ENCODE results near the gene PACRG.

Gene PACRG

DNA sequence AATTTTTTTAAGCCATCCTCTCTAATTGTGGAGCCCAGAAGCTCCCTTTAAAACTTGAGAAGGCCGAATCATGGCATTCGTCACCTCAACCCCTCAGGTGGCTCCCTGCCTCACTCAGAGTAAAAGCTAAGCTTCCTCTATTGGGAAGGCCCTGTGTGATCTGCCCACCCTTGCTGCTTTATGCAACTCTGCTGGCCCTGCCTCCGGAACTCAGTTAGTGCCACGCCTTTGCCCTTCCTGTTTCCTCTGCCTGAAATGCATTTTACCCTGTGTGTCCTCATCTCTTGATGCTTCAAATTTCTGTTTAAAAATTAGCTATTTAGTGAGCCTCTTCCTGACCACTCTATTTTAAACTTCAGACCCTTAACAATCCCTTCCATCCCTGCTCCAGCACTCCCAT, 5.7 kb downstream of the PACRG start:
- TF ChIP-seq TAF1 (IDR thresholded peaks at IDR 0.05; ENCODE audit: borderline replicate concordance, low read depth, low read length) (no peak), POLR2AphosphoS5 (IDR thresholded peaks at IDR 0.05; ENCODE audit: low read depth, low read length) (no peak), POLR2A (IDR thresholded peaks at IDR 0.05; ENCODE audit: low read depth, low read length) (no peak)
- DNase-seq (ENCODE audit: insufficient read length), result no peak
- no peak for FAIRE-seq

DNA sequence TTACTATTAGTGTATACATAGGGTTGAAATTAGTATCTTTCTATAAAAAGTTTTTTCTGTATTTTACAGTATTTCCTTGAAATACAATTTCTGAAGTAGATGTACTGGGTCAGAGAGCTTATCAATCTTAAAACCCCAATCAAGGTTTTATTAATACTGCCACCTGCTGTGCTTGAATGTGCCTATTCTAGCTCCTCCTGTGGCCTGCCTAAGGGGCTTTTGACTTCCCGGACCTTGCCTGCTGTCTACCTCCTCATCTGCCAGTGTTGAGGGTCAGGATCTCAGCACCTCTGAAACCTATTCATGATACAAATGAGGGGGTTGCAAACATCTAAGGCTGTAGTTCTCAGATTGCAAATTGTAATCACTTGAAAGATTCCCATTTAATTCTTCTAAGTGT, 9.2 kb downstream of the PACRG start:
- DNase-seq (ENCODE audit: insufficient read length) (no peak), FAIRE-seq (no peak)
- TF ChIP-seq POLR2AphosphoS5 (IDR thresholded peaks at IDR 0.05; ENCODE audit: low read depth, low read length), result no peak
- no peak for TF ChIP-seq TAF1 (IDR thresholded peaks at IDR 0.05; ENCODE audit: borderline replicate concordance, low read depth, low read length)
- no peak for TF ChIP-seq POLR2A (IDR thresholded peaks at IDR 0.05; ENCODE audit: low read depth, low read length)

DNA sequence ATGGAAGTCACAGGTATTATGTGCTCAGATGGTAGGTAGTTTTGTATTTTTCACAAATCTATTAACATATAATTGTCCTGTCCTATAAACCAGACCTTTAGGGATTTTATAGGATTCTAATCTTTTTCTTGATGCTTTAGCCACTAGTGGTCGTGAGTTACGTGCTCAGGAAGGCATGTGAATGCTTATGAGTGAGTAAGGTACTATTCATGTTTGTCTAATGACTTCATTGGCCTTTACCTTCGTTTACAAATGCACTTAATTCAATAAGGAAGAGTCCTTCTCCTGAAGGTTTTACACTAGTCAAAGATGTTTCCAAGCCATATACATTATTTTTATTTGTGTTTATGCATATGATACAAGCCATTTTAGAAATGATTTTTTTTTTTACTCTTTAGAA, 23.0 kb downstream of the PACRG start:
- DNase-seq (ENCODE audit: insufficient read length) (no peak), FAIRE-seq (no peak)
- TF ChIP-seq TAF1 (IDR thresholded peaks at IDR 0.05; ENCODE audit: borderline replicate concordance, low read depth, low read length), result no peak
- no peak for TF ChIP-seq POLR2A (IDR thresholded peaks at IDR 0.05; ENCODE audit: low read depth, low read length)
- TF ChIP-seq POLR2AphosphoS5 (IDR thresholded peaks at IDR 0.05; ENCODE audit: low read depth, low read length), result no peak

DNA sequence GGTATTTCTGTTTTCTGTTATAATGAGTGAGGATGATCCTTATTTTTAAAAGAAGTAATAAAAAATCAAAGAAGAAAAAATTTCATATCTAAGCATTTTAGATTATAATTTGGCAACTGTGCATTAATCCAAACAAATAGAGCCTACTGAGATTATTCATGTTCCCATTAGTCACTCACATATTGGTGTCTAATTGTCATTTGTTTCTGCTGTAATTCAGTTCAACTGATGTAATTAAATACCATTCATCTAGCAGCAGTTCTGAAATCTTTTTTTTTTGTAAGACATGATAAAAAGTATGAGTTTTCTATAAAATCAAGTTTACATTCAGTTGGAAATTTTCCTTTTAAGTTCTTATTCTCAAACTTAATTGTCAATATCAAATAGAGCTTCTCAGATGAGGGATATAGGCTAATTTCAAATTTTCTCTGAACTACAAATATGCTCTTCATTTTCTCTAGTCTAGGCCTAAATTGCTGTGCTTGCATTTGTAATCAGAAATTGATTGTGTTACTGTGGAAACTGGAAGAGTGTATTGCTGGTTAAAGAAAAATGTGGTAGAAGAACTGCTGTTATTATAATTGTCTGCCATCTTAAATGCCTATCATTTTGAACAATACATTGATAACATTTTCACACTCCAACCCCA, 23.6 kb downstream of the PACRG start:
- FAIRE-seq, result no peak
- no peak for DNase-seq (ENCODE audit: insufficient read length)
- no peak for TF ChIP-seq POLR2AphosphoS5 (IDR thresholded peaks at IDR 0.05; ENCODE audit: low read depth, low read length)
- TF ChIP-seq TAF1 (IDR thresholded peaks at IDR 0.05; ENCODE audit: borderline replicate concordance, low read depth, low read length), result no peak
- TF ChIP-seq POLR2A (IDR thresholded peaks at IDR 0.05; ENCODE audit: low read depth, low read length), result no peak

DNA sequence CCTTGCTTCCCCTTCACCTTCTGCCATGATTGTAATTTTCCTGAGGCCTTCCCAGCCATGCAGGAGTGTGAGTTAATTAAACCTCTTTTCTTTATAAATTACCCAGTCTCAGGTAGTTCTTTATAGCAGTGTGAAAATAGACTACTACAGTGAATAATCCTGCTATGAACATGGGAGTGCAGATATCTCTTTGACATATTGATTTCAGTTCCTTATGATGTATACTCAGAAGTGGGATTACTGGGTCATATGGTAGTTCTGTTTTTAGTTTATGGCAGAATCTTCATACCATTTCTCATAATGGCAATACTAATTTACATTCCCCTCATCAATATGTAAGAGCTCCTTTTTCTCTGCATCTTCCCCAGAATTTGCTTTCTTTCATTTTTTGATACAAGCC, 26.0 kb downstream of the PACRG start:
- TF ChIP-seq TAF1 (IDR thresholded peaks at IDR 0.05; ENCODE audit: borderline replicate concordance, low read depth, low read length) (no peak), POLR2AphosphoS5 (IDR thresholded peaks at IDR 0.05; ENCODE audit: low read depth, low read length) (no peak), POLR2A (IDR thresholded peaks at IDR 0.05; ENCODE audit: low read depth, low read length) (no peak)
- DNase-seq (ENCODE audit: insufficient read length), result no peak
- no peak for FAIRE-seq

DNA sequence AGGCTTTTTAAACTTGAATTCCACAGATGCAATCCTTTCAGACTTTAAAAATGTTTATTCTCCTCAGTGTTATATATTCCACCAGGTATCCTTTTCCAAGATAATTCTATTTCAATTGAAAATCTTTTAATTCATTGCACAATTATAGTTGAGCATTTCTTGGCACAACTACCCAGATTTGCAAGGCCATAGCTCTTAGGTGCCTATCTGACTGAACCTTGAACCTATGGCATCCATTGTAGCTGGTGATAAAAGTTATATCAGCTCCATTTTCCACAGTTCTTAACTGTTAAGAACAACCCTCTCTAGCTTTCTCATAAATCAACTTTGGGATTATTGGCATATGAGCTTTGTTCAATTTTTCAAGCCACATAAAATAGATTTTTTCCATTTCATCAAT, 42.4 kb downstream of the PACRG start:
- no peak for TF ChIP-seq POLR2A (IDR thresholded peaks at IDR 0.05; ENCODE audit: low read depth, low read length)
- no peak for TF ChIP-seq POLR2AphosphoS5 (IDR thresholded peaks at IDR 0.05; ENCODE audit: low read depth, low read length)
- no peak for TF ChIP-seq TAF1 (IDR thresholded peaks at IDR 0.05; ENCODE audit: borderline replicate concordance, low read depth, low read length)
- no peak for FAIRE-seq
- no peak for DNase-seq (ENCODE audit: insufficient read length)

DNA sequence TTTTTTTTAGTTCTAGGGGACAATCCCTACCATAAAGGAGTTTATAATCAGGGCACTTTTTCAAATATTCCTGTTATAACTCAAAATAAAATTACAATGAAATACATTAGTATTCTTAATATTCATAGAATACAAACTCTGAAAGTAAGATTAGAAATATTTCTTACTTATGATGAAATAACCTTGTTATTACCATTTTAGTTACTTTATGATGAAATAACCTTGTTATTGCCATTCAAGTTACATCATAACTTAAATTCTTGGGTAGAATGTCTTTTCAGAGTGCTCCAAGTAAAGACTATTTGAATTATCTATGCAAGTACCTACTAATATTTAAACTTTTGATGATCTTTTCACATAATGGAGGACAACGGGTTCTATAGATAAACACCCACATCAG, 43.2 kb downstream of the PACRG start:
- no peak for TF ChIP-seq POLR2AphosphoS5 (IDR thresholded peaks at IDR 0.05; ENCODE audit: low read depth, low read length)
- no peak for TF ChIP-seq TAF1 (IDR thresholded peaks at IDR 0.05; ENCODE audit: borderline replicate concordance, low read depth, low read length)
- no peak for TF ChIP-seq POLR2A (IDR thresholded peaks at IDR 0.05; ENCODE audit: low read depth, low read length)
- DNase-seq (ENCODE audit: insufficient read length), result no peak
- no peak for FAIRE-seq

DNA sequence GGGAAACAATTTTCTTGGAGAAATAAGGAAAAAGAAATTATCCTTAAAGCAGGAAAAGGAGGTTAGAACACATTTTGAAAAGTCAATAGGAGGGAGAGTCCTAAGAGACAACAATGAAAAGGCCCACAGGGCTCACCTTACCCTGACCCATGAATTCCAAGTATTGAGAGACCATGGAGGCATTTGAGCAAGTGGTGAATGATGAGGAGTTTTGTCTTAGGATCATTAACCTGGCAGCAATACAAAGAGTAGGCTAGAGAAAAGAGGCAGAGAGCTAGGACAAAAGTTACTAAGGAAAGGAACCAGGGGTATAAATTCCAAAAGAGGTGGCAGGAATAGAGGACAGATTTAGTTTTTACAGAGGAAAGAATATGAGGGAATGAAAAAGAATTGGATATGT, 44.7 kb downstream of the PACRG start:
- TF ChIP-seq TAF1 (IDR thresholded peaks at IDR 0.05; ENCODE audit: borderline replicate concordance, low read depth, low read length) (no peak), POLR2A (IDR thresholded peaks at IDR 0.05; ENCODE audit: low read depth, low read length) (no peak), POLR2AphosphoS5 (IDR thresholded peaks at IDR 0.05; ENCODE audit: low read depth, low read length) (no peak)
- FAIRE-seq (no peak), DNase-seq (ENCODE audit: insufficient read length) (no peak)

DNA sequence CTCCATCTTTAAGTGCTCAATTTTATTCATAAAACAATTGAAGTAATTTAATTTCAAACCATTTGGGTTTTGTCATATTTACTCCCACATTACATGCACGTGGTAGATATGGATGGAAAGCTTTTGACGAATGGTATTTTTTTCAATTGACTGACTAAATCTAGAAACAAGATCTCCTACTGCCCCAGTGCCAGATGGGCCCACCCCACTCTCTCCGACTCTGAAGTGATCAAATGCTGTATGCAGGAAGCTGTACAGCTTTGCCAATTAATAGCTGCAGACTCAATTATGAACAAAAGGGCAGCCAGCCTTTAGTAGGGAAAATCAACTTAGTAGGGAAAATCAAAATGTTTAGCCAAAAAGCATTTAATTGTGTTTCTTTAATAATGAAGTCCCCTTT, 46.2 kb downstream of the PACRG start:
- no peak for TF ChIP-seq POLR2A (IDR thresholded peaks at IDR 0.05; ENCODE audit: low read depth, low read length)
- no peak for TF ChIP-seq TAF1 (IDR thresholded peaks at IDR 0.05; ENCODE audit: borderline replicate concordance, low read depth, low read length)
- no peak for TF ChIP-seq POLR2AphosphoS5 (IDR thresholded peaks at IDR 0.05; ENCODE audit: low read depth, low read length)
- DNase-seq (ENCODE audit: insufficient read length) (no peak), FAIRE-seq (no peak)

DNA sequence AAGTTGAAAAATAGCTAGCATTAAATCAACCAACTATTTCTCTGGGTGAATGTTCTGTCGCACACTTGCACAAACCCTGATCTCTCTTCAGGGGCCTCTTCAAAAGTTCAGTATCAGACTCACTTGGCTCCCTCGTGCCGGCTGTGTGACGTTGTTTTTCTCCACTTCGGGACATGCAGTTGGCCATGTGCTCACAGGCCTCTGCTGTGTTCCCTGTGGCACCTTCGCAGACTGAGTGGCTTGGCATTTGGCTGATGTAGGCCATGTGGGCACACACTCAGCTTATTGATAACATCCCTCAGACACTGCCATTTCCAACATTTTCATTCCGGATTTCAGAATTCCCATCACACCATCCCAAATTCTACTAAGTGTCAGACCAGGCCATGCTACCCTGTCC, 49.3 kb downstream of the PACRG start:
- FAIRE-seq (no peak), DNase-seq (ENCODE audit: insufficient read length) (no peak)
- TF ChIP-seq POLR2AphosphoS5 (IDR thresholded peaks at IDR 0.05; ENCODE audit: low read depth, low read length) (no peak), TAF1 (IDR thresholded peaks at IDR 0.05; ENCODE audit: borderline replicate concordance, low read depth, low read length) (no peak), POLR2A (IDR thresholded peaks at IDR 0.05; ENCODE audit: low read depth, low read length) (no peak)

DNA sequence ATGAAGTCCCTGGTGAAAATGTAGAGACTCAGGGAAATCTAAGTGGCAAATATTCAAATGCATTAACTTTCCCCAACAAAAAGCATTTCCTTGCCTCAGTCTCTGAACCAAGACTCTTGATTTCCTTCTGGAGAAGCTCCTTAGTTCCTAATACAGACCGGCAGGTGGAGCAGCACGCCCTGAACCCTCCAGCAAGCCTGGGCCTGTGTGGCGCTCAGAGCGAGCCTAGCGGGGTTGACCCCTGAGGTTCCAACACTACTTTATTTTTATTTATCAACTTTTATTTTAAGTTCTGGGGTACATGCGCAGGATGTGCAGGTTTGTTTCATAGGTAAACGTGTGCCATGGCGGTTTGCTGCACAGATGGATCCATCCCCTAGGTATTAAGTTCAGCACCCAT, 50.8 kb downstream of the PACRG start:
- no peak for FAIRE-seq
- TF ChIP-seq POLR2A (IDR thresholded peaks at IDR 0.05; ENCODE audit: low read depth, low read length), result no peak
- no peak for TF ChIP-seq TAF1 (IDR thresholded peaks at IDR 0.05; ENCODE audit: borderline replicate concordance, low read depth, low read length)
- no peak for TF ChIP-seq POLR2AphosphoS5 (IDR thresholded peaks at IDR 0.05; ENCODE audit: low read depth, low read length)
- no peak for DNase-seq (ENCODE audit: insufficient read length)

DNA sequence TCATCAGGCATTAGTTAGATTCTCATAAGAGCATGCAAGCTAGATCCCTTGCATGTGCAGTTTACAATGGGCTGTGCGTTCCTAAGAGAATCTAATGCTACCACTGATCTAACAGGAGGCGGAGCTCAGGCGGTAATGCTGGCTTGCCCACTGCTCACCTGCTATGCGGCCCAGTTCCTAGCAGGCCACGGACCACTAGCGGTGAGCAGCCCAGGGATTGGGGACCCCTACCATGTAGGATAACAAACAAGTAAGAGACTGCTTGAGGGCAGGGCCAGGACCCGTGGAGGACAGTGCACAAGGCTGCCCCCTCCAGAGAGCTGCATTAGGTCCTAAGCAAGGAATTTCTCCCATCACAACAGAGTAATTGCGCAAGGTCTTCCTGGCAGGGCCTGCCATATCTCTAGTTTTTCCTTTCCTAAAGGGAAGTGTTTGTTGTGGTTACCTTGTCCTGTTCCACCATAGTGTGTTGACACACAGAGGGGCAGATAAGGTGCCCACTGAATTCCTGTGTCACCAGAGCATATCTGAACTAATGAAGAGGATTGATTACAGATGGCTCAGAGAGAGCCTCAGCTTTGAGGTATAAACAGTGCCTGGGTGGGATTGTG, 58.0 kb downstream of the PACRG start:
- TF ChIP-seq POLR2AphosphoS5 (IDR thresholded peaks at IDR 0.05; ENCODE audit: low read depth, low read length), result no peak
- TF ChIP-seq POLR2A (IDR thresholded peaks at IDR 0.05; ENCODE audit: low read depth, low read length), result no peak
- TF ChIP-seq TAF1 (IDR thresholded peaks at IDR 0.05; ENCODE audit: borderline replicate concordance, low read depth, low read length), result no peak
- no peak for FAIRE-seq

More for the DNA sequence above, 58.0 kb downstream of the PACRG start:
- no peak for DNase-seq (ENCODE audit: insufficient read length)

Data from GM12892 (cell line).